Hindlimb muscle (tissue), 1 donor: ENCODE measurements around the gene BACH1. TPM values are rescaled to one million over a fixed set of nuclear protein-coding genes. Genes with fewer than 3 reads are reported as not detected.

Source experiments
- DNase-seq: peaks from one replicate; pipeline ENCODE4 v3.0.0-alpha.2; 2013
- polyA plus RNA-seq: library from polyadenylated mRNA; unstranded; fragments of 120-200 nt; gene quantifications from one replicate; pipeline ENCODE4 v1.2.1, GENCODE V29; 2013; ENCODE audit not compliant: insufficient read length

Gene BACH1
- polyA plus RNA-seq, 1 donor = 28.3 TPM

- no peak for DNase-seq
Observed at GRCh38 chr21:29295066-29295650, 3.6 kb upstream of the BACH1 start.

- DNase-seq = no peak
Observed at GRCh38 chr21:29296446-29296845, 2.3 kb upstream of the BACH1 start.

GRCh38 chr21:29297483-29298347 is 1.0 kb upstream of the BACH1 start:
- no peak for DNase-seq

- DNase-seq = peak; percentile 66
Observed at GRCh38 chr21:29299046-29299915, 559 bp downstream of the BACH1 start.

- DNase-seq = peak; percentile 45
Observed at GRCh38 chr21:29299916-29300806, 1.4 kb downstream of the BACH1 start.

GRCh38 chr21:29300807-29301138 is 2.1 kb downstream of the BACH1 start:
- DNase-seq = no peak

- DNase-seq = no peak
Observed at GRCh38 chr21:29301691-29302090, 3.0 kb downstream of the BACH1 start.

- DNase-seq = no peak
Observed at GRCh38 chr21:29302359-29302875, 3.7 kb downstream of the BACH1 start.

- no peak for DNase-seq
Observed at GRCh38 chr21:29303288-29303687, 4.6 kb downstream of the BACH1 start.

- no peak for DNase-seq
Observed at GRCh38 chr21:29304597-29304996, 5.9 kb downstream of the BACH1 start.

GRCh38 chr21:29305068-29305467 is 6.3 kb downstream of the BACH1 start:
- DNase-seq = no peak

- no peak for DNase-seq
Observed at GRCh38 chr21:29305561-29305960, 6.8 kb downstream of the BACH1 start.

GRCh38 chr21:29306920-29307319 is 8.2 kb downstream of the BACH1 start:
- DNase-seq = no peak

- no peak for DNase-seq
Observed at GRCh38 chr21:29307718-29308455, 9.2 kb downstream of the BACH1 start.

GRCh38 chr21:29308456-29308783 is 9.7 kb downstream of the BACH1 start:
- no peak for DNase-seq

GRCh38 chr21:29309703-29310102 is 11.0 kb downstream of the BACH1 start:
- DNase-seq = no peak

- DNase-seq = no peak
Observed at GRCh38 chr21:29311802-29312201, 13.1 kb downstream of the BACH1 start.

- no peak for DNase-seq
Observed at GRCh38 chr21:29312981-29313380, 14.3 kb downstream of the BACH1 start.

GRCh38 chr21:29313662-29314408 is 15.1 kb downstream of the BACH1 start:
- no peak for DNase-seq

GRCh38 chr21:29315131-29315749 is 16.5 kb downstream of the BACH1 start:
- DNase-seq = no peak
